ENCODE data around the gene OPN1MW. TPM values are rescaled to one million over a fixed set of nuclear protein-coding genes. Genes with fewer than 3 reads are reported as not detected.
"Not testable (repeated sequence)": the region's sequence is repeated elsewhere in the genome, so short reads cannot be mapped to it uniquely, and the experiment has no call there.

OPN1MW gene
- total and polyA plus RNA-seq, 12 donors = not detected

DNA sequence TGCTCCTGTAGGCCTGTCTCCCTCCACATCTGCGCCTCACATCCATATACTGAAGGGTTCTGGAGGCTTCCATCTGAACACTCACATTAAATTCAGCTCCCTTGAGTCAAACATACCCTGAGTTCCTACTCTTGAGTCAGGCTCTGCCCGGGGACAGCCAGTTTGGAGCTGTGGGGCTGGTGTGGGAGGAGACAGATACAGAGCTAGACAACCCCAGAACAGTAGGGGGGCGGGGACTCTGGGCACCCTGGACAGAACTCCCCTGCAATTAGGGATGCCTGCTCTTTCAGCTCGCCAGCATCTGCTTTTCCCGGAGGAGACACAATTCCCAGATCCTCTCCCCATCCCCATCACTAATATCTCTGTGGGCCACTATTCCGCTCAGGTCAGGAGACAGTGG, 42.9 kb downstream of the OPN1MW start:
- no CpG with 5 or more reads among the region's 6 CpGs for whole genome bisulfite sequencing, 4 donors

GRCh38 chrX:154226706-154227105, 44.3 kb downstream of the OPN1MW start:
- H3K4me1 ChIP-seq (replicated peaks in 1 of 2); DNase-seq; intact Hi-C loops (cut with DNase I); H3K9me3 ChIP-seq (replicated peaks in 1 of 3); H3K36me3 ChIP-seq (replicated peaks in 1 of 2); H3K27me3 ChIP-seq; H3K27ac ChIP-seq; H3K4me3 ChIP-seq: not testable (repeated sequence)
- WGBS, 4 donors = no CpG with 5 or more reads among the region's 9 CpGs

More for the DNA sequence above, 42.9 kb downstream of the OPN1MW start:
- H3K9me3 ChIP-seq (replicated peaks in 1 of 3); H3K4me1 ChIP-seq (replicated peaks in 1 of 2); DNase-seq; H3K27me3 ChIP-seq; H3K27ac ChIP-seq; intact Hi-C loops (cut with DNase I); H3K36me3 ChIP-seq (replicated peaks in 1 of 2); H3K4me3 ChIP-seq: not testable (repeated sequence)

GRCh38 chrX:154231443-154231842, 49.0 kb downstream of the OPN1MW start:
- WGBS, 4 donors = no CpG with 5 or more reads among the region's 3 CpGs
- H3K27me3 ChIP-seq; H3K4me1 ChIP-seq (replicated peaks in 1 of 2); H3K4me3 ChIP-seq; H3K9me3 ChIP-seq (replicated peaks in 1 of 3); intact Hi-C loops (cut with DNase I); H3K36me3 ChIP-seq (replicated peaks in 1 of 2); H3K27ac ChIP-seq; DNase-seq: not testable (repeated sequence)

- DNase-seq; H3K4me3 ChIP-seq; H3K27me3 ChIP-seq; intact Hi-C loops (cut with DNase I); H3K9me3 ChIP-seq (replicated peaks in 1 of 3); H3K36me3 ChIP-seq (replicated peaks in 1 of 2); H3K27ac ChIP-seq; H3K4me1 ChIP-seq (replicated peaks in 1 of 2): not testable (repeated sequence)
- no CpG with 5 or more reads among the region's 16 CpGs for WGBS, 4 donors
Measured at GRCh38 chrX:154233620-154234019, 51.2 kb downstream of the OPN1MW start.

GRCh38 chrX:154238939-154239559, 56.7 kb downstream of the OPN1MW start:
- H3K4me3 ChIP-seq; H3K9me3 ChIP-seq (replicated peaks in 1 of 3); intact Hi-C loops (cut with DNase I); H3K36me3 ChIP-seq (replicated peaks in 1 of 2); H3K27me3 ChIP-seq; H3K4me1 ChIP-seq (replicated peaks in 1 of 2); H3K27ac ChIP-seq: not testable (repeated sequence)
- DNase-seq = peak in 1 of 7 donors; percentile 4
- WGBS, 4 donors = 72 to 73% methylated on average over 5 of the region's 11 CpGs; no CpG with 5 or more reads in 2 of the 4 donors

DNA sequence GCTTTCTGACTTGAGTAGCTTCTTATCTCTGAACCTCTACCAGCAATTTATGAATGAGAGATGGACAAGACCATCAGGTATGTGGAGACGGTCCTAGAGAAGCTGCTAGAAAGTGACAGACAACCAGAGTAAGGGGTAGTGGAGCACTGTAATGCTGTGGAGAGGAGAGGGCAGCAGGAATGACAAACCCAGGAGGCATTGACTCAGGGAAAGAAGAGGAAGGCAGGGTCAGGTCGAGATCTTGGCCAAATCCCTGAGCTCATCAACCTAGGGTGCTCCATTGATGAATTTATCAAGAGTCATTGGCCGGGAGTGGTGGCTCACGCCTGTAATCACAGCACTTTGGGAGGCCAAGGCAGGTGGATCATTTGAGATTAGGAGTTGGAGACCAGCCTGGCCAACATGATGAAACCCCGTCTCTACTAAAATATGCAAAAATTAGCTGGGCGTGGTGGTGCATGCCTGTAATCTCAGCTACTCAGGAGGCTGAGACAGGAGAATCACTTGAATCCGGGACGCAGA, 57.6 kb downstream of the OPN1MW start:
- intact Hi-C loops (cut with DNase I); H3K4me1 ChIP-seq (replicated peaks in 1 of 2); H3K9me3 ChIP-seq (replicated peaks in 1 of 3); H3K36me3 ChIP-seq (replicated peaks in 1 of 2); H3K27ac ChIP-seq; H3K4me3 ChIP-seq; H3K27me3 ChIP-seq: not testable (repeated sequence)
- peak in 2 of 7 donors; percentile 12 to 13 for DNase-seq
- WGBS, 4 donors = 77 to 80% (median 80%) methylated on average over 1 to 6 of the region's 8 CpGs; no CpG with 5 or more reads in 1 of the 4 donors

Other genes with a start within 250 kb of the OPN1MW start
- 100 to 1,000 TPM in 3 of 9 donors, 10 to 100 TPM in 6; 60.0 to 159 (median 93.2) TPM for gene NAA10, start 247.6 kb upstream of the OPN1MW start, total RNA-seq
- gene NAA10, start 247.6 kb upstream of the OPN1MW start, polyA plus RNA-seq = 100 to 1,000 TPM; 121 to 287 (median 228) TPM
- gene RENBP, start 238.0 kb upstream of the OPN1MW start, total RNA-seq = 10 to 100 TPM; 15.5 to 37.4 (median 24.6) TPM
- gene RENBP, start 238.0 kb upstream of the OPN1MW start, polyA plus RNA-seq = 10 to 100 TPM in 2 of 3 donors, 1 to 10 TPM in 1; 5.4 to 69.6 (median 27.6) TPM
- 10 to 100 TPM in 8 of 9 donors, 1 to 10 TPM in 1; 9.2 to 77.1 (median 57.8) TPM for gene HCFC1, start 210.8 kb upstream of the OPN1MW start, total RNA-seq
- gene HCFC1, start 210.8 kb upstream of the OPN1MW start, polyA plus RNA-seq = 10 to 100 TPM; 15.3 to 32.7 (median 19.6) TPM
- 10 to 100 TPM in 7 of 9 donors, 1 to 10 TPM in 2; 5.7 to 29.2 (median 16.7) TPM for gene TMEM187, start 209.8 kb upstream of the OPN1MW start, total RNA-seq
- 1 to 10 TPM; 4.0 to 6.8 (median 5.3) TPM for gene TMEM187, start 209.8 kb upstream of the OPN1MW start, polyA plus RNA-seq
- gene IRAK1, start 162.7 kb upstream of the OPN1MW start, total RNA-seq = 100 to 1,000 TPM in 4 of 9 donors, 10 to 100 TPM in 5; 48.2 to 142 (median 98.0) TPM
- 10 to 100 TPM; 36.9 to 70.1 (median 63.4) TPM for gene IRAK1, start 162.7 kb upstream of the OPN1MW start, polyA plus RNA-seq
- 10 to 100 TPM; 16.9 to 67.7 (median 60.2) TPM for gene MECP2, start 84.9 kb upstream of the OPN1MW start, total RNA-seq
- gene MECP2, start 84.9 kb upstream of the OPN1MW start, polyA plus RNA-seq = 10 to 100 TPM; 23.3 to 28.6 (median 24.5) TPM
- not detected for gene OPN1LW, start 38.4 kb upstream of the OPN1MW start, total RNA-seq
- not detected for gene OPN1LW, start 38.4 kb upstream of the OPN1MW start, polyA plus RNA-seq
- gene OPN1MW2, start 37.2 kb downstream of the OPN1MW start, total RNA-seq = not detected
- not detected for gene OPN1MW2, start 37.2 kb downstream of the OPN1MW start, polyA plus RNA-seq
- gene OPN1MW3, start 75.0 kb downstream of the OPN1MW start, total RNA-seq = not detected
- not detected for gene OPN1MW3, start 75.0 kb downstream of the OPN1MW start, polyA plus RNA-seq
- gene TEX28, start 112.5 kb downstream of the OPN1MW start, total RNA-seq = under 1 TPM in 1 of 9 donors, not detected in 8; 0.18 TPM
- under 1 TPM in 1 of 3 donors, not detected in 2; 0.07 TPM for gene TEX28, start 112.5 kb downstream of the OPN1MW start, polyA plus RNA-seq
- 1 to 10 TPM in 1 of 9 donors, under 1 TPM in 4, not detected in 4; 0.16 to 1.1 (median 0.56) TPM for gene TKTL1, start 113.2 kb downstream of the OPN1MW start, total RNA-seq
- under 1 TPM in 1 of 3 donors, not detected in 2; 0.31 TPM for gene TKTL1, start 113.2 kb downstream of the OPN1MW start, polyA plus RNA-seq
- 100 to 1,000 TPM in 8 of 9 donors, 10 to 100 TPM in 1; 57.0 to 979 (median 499) TPM for gene FLNA, start 192.0 kb downstream of the OPN1MW start, total RNA-seq
- gene FLNA, start 192.0 kb downstream of the OPN1MW start, polyA plus RNA-seq = 100 to 1,000 TPM; 169 to 861 (median 612) TPM
- gene EMD, start 196.7 kb downstream of the OPN1MW start, total RNA-seq = 10 to 100 TPM in 8 of 9 donors, 1 to 10 TPM in 1; 7.7 to 82.7 (median 46.5) TPM
- 10 to 100 TPM; 75.9 to 95.2 (median 79.1) TPM for gene EMD, start 196.7 kb downstream of the OPN1MW start, polyA plus RNA-seq
- gene RPL10, start 215.8 kb downstream of the OPN1MW start, total RNA-seq = 1,000 to 10,000 TPM in 8 of 9 donors, 100 to 1,000 TPM in 1; 626 to 5,287 (median 2,456) TPM
- 1,000 to 10,000 TPM; 1,725 to 3,645 (median 2,430) TPM for gene RPL10, start 215.8 kb downstream of the OPN1MW start, polyA plus RNA-seq
- 100 to 1,000 TPM in 1 of 9 donors, 10 to 100 TPM in 7, 1 to 10 TPM in 1; 9.3 to 101 (median 47.8) TPM for gene DNASE1L1, start 226.7 kb downstream of the OPN1MW start, total RNA-seq
- gene DNASE1L1, start 226.7 kb downstream of the OPN1MW start, polyA plus RNA-seq = 10 to 100 TPM; 17.2 to 48.0 (median 42.7) TPM
- gene TAFAZZIN, start 228.9 kb downstream of the OPN1MW start, total RNA-seq = 10 to 100 TPM; 15.0 to 47.1 (median 26.4) TPM
- gene TAFAZZIN, start 228.9 kb downstream of the OPN1MW start, polyA plus RNA-seq = 100 to 1,000 TPM in 2 of 3 donors, 1 to 10 TPM in 1; 8.6 to 142 (median 103) TPM
- 100 to 1,000 TPM in 6 of 9 donors, 10 to 100 TPM in 3; 68.8 to 170 (median 135) TPM for gene ATP6AP1, start 246.1 kb downstream of the OPN1MW start, total RNA-seq
- gene ATP6AP1, start 246.1 kb downstream of the OPN1MW start, polyA plus RNA-seq = 100 to 1,000 TPM in 1 of 3 donors, 10 to 100 TPM in 2; 55.4 to 133 (median 56.8) TPM